Measurements from ENCODE around the gene TEN1. TPM values are rescaled to one million over a fixed set of nuclear protein-coding genes. Genes with fewer than 3 reads are reported as not detected.

The TEN1 gene
- total RNA-seq, 4 donors from 2014 or later: 24.6 to 40.6 (median 26.2) TPM

DNA sequence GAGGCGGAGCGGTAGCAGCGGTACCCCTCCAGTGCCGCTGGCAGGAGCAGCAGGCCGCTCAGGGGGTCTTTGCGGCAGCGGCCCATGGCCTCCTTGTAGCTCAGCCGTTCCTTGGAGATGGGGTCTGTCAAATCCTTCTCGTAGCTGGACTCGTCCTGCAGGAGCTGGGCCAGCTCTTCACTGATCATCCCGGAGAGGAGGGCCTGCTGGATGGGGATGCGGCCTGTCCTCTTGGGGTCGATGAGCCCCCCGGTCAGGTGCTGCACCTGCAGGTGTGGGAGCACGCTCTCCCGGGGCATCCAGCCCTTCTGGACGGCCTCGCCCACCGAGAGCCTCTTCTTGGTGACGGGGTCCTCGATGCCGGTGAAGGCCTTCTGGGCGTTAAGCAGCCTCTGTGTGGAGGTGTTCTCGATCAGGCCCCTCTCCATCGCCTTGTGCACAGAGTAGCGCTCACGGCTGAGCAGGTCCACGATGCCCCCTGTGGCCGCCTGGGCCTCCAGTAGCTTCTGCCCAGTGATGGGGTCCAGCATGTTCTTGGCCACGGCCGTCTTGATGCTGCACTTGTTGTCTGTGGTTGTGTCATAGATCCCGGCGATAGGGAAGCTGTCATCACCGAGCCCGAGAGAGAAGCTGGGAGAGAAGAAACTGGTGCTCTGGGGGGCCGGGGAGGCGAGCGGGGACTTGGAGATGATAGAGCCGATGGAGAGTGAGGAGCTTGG is 28.2 kb downstream of the TEN1 start:
- intact Hi-C loops (cut with DNase I): loop anchor here (5.0 kb wide), 1 partner anchor 100 kb away; no protein-coding TSS in a partner anchor
- no peak for DNase-seq
- H3K36me3 ChIP-seq: peaks cover 0 to 100% (median 25%) of the 10 kb centered on the region in 3 donors
- no peaks in the 10 kb centered on the region for H3K27me3 ChIP-seq
- no peak overlapping the region for H3K27ac ChIP-seq
- no peaks in the 10 kb centered on the region for H3K9me3 ChIP-seq
- 90 to 96% methylated on average over 4 to 10 of the region's 39 CpGs for WGBS, 2 donors
- TF ChIP-seq, protein P1, sequence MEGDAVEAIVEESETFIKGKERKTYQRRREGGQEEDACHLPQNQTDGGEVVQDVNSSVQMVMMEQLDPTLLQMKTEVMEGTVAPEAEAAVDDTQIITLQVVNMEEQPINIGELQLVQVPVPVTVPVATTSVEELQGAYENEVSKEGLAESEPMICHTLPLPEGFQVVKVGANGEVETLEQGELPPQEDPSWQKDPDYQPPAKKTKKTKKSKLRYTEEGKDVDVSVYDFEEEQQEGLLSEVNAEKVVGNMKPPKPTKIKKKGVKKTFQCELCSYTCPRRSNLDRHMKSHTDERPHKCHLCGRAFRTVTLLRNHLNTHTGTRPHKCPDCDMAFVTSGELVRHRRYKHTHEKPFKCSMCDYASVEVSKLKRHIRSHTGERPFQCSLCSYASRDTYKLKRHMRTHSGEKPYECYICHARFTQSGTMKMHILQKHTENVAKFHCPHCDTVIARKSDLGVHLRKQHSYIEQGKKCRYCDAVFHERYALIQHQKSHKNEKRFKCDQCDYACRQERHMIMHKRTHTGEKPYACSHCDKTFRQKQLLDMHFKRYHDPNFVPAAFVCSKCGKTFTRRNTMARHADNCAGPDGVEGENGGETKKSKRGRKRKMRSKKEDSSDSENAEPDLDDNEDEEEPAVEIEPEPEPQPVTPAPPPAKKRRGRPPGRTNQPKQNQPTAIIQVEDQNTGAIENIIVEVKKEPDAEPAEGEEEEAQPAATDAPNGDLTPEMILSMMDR (IDR thresholded peaks at IDR 0.05): no peak
- no peak for TF ChIP-seq POLR2A (IDR thresholded peaks at IDR 0.05)
- H3K4me3 ChIP-seq: no peak overlapping the region
- H3K4me1 ChIP-seq: peaks cover 0 to 9% (median 0%) of the 10 kb centered on the region in 3 donors

DNA sequence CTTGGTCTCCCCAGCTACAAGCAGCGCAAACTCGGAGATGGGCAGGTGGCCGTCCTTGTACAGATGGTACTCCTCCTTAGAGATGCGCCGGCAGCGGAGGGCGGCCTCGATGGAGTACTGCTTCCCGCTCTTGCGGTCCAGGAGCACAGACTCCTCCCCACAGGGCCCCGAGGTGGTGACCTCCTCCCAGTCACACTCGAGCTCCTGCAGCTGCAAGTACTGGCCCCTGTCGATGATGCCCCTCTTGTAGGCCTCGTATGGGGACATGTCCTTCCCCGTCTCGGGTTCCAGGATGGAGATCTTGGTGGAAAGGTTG is 28.8 kb downstream of the TEN1 start:
- Histone ChIP-seq H3K9me3 (no peaks in the 10 kb centered on the region), H3K4me3 (no peak overlapping the region), H3K4me1 (peaks cover 0 to 9% (median 0%) of the 10 kb centered on the region in 3 donors), H3K27me3 (no peaks in the 10 kb centered on the region), H3K36me3 (peaks cover 0 to 100% (median 25%) of the 10 kb centered on the region in 3 donors), H3K27ac (no peak overlapping the region)
- TF ChIP-seq POLR2A (IDR thresholded peaks at IDR 0.05): no peak
- TF ChIP-seq, protein P1 (IDR thresholded peaks at IDR 0.05): no peak
- WGBS, 2 donors: 73 to 80% methylated on average over 1 to 3 of the region's 16 CpGs
- no peak for DNase-seq
- intact Hi-C loops (cut with DNase I): loop anchor here (5.0 kb wide), 1 partner anchor 101 kb away; no protein-coding TSS in a partner anchor

DNA sequence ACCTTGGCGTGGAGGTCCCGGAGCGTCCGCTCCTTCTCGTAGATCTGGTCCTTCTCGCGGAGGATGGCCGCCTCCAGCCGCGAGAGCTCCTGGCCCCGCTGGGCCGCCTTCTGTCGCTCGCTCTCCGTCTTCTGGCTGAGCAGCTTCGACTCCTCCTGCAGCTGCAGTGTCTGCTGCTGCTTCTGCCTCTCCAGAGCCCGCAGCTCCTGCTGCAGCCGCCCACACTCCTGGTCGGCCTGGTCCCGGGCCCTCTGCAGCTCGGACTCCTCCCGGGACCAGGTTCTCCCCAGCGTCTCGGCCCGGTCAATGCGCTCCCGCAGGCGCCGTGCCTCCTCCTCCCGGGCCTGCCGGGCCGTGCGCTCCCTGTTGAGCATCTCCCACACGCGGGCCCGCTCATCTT is 29.2 kb downstream of the TEN1 start:
- no peak overlapping the region for H3K27ac ChIP-seq
- H3K4me1 ChIP-seq: peaks cover 0 to 9% (median 0%) of the 10 kb centered on the region in 3 donors
- no peak overlapping the region for H3K4me3 ChIP-seq
- H3K27me3 ChIP-seq: no peaks in the 10 kb centered on the region
- 93 to 95% methylated on average over 31 to 32 of the region's 36 CpGs for WGBS, 2 donors
- no peak for DNase-seq
- no peaks in the 10 kb centered on the region for H3K9me3 ChIP-seq
- peaks cover 0 to 100% (median 25%) of the 10 kb centered on the region in 3 donors for H3K36me3 ChIP-seq
- TF ChIP-seq, protein P1 (IDR thresholded peaks at IDR 0.05): no peak
- no peak for TF ChIP-seq POLR2A (IDR thresholded peaks at IDR 0.05)
- intact Hi-C loops (cut with DNase I): loop anchor here (5.0 kb wide), 1 partner anchor 101 kb away; no protein-coding TSS in a partner anchor

DNA sequence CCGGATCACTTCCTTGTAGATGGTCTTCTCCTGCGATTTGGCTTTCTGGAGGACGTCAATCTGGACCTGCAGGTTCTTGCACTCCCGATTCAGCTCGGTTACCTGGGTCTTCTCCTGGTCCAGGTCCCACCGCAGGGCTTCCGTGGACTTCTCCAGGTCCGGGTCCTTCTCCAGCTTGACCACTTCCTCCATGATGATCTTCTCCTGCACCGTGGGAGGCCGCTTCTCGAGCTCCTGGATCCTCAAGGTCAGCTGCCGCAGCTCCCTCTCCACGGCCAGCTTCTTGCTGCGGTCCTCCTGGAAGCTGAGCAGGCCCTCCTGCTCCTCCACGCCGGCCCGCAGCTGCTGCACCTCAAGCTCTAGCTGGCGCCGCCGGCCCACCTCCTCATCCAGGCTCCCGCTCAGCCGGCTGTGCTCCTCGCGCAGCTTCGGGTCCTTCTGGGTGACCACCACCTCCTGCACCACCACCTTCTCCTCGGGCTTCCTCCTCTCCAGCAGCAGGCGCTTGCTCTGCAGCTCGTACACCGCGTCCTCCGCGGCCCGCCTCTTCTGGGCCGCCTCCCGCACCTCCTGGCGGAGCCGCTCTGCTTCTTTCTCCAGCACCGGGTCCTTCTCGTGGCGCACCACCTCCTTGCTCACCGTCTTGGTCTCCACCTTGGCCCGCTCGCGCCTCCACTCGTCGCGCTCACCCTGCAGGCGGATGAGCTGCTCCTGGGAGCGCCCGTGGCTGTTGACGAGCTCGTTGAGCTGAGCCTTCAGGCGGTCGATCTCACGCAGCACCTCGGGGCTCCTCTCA is 29.8 kb downstream of the TEN1 start:
- intact Hi-C loops (cut with DNase I): loop anchor here (5.0 kb wide), 1 partner anchor 102 kb away; no protein-coding TSS in a partner anchor
- 86 to 93% methylated on average over 39 to 54 of the region's 56 CpGs for WGBS, 2 donors
- no peak overlapping the region for H3K27ac ChIP-seq

More for the DNA sequence above, 29.8 kb downstream of the TEN1 start:
- DNase-seq: no peak
- H3K36me3 ChIP-seq: peaks cover 0 to 100% (median 25%) of the 10 kb centered on the region in 3 donors
- no peaks in the 10 kb centered on the region for H3K9me3 ChIP-seq
- H3K27me3 ChIP-seq: no peaks in the 10 kb centered on the region
- no peak overlapping the region for H3K4me3 ChIP-seq
- peaks cover 0 to 9% (median 0%) of the 10 kb centered on the region in 3 donors for H3K4me1 ChIP-seq
- TF ChIP-seq POLR2A (IDR thresholded peaks at IDR 0.05): no peak
- TF ChIP-seq, protein P1 (IDR thresholded peaks at IDR 0.05): no peak

All from esophagus squamous epithelium (tissue), 5 donors.